SU-DHL-6 (cell line): Measurements from ENCODE around the gene SEMA3C.

Experiments
- EZH2phosphoT487 ChIP-seq: fragments of 200-600 bp; sonication (generic), shearing (Covaris generic); conservative IDR thresholded peaks from 2 replicates; pipeline ENCODE4 v1.6.1; 2018; ENCODE audit warnings: mild to moderate bottlenecking, antibody characterized with exemption, low read length, moderate library complexity, mixed read lengths
- TF ChIP-seq, protein P1 (sequence below): fragments of 200-600 bp; sonication (generic); IDR thresholded peaks from one replicate; pipeline ENCODE4 v1.5.1; 2017; ENCODE audit warnings: antibody characterized with exemption, mild to moderate bottlenecking, low read length, moderate library complexity; ENCODE audit not compliant: insufficient read depth, poor library complexity, severe bottlenecking

DNA sequence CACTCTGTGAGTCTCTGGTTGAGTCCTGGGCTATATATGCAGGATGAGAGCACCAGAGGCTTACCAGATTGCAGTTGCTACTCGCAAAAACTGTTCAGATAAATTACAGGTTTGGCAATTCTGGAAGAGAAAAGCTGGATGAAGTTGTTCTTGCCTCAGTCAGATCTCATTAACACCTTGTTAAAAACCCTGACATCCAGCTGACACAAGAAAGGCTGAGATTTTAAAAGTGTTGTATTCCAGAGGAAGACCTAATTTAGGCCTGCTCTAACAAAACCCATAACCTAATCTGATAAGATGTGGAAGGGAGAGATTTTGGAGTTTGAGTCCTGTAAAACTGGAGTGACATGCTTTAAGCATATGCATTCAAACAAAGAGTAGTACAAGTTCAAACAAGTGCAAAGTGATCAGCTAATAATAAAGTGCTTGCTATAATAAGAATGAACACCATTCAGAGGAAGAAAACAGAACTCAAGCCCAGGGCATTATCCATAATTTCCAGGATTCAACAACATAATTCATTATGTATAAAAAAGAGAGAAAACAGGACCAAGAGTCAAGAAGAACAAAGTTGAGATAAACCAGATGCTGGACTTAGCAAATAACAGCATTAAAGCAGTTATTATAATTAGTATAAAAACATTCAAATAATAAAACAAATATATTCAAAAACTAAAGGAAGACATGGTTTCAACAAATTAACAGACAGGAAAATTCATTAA, 144.9 kb downstream of the SEMA3C start:
- TF ChIP-seq, protein P1, sequence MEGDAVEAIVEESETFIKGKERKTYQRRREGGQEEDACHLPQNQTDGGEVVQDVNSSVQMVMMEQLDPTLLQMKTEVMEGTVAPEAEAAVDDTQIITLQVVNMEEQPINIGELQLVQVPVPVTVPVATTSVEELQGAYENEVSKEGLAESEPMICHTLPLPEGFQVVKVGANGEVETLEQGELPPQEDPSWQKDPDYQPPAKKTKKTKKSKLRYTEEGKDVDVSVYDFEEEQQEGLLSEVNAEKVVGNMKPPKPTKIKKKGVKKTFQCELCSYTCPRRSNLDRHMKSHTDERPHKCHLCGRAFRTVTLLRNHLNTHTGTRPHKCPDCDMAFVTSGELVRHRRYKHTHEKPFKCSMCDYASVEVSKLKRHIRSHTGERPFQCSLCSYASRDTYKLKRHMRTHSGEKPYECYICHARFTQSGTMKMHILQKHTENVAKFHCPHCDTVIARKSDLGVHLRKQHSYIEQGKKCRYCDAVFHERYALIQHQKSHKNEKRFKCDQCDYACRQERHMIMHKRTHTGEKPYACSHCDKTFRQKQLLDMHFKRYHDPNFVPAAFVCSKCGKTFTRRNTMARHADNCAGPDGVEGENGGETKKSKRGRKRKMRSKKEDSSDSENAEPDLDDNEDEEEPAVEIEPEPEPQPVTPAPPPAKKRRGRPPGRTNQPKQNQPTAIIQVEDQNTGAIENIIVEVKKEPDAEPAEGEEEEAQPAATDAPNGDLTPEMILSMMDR = no peak
- no peak for TF ChIP-seq EZH2phosphoT487
